ENCODE results near the gene NKD1. TPM values are rescaled to one million over a fixed set of nuclear protein-coding genes. Genes with fewer than 3 reads are reported as not detected.

NKD1 gene
- total and polyA plus RNA-seq, 4 donors = 2.3 to 14.1 (median 8.0) TPM

DNA sequence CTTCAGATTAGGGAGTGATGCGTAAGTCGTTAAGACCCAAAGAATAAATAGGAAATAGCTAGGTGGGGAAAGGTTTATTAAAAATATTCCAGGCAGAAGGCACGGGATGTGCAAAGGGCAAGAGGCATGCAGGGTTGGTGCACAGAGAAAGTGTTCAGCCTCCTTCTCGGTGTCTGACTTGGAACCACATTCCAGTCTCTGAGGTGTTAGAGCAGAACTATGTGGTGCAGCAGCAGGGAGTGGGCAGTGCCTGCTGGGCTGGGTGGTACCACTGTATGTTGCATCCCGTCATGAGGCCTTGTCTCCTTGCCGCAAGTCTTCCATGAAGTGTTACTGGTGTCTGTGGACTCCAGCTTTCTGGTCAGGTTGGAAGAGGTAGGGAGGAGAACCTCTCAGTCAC is 11.1 kb downstream of the NKD1 start:
- Histone ChIP-seq H3K9ac (ENCODE audit: insufficient read depth in 1 of 2, low read length in 2 of 2) (no peak overlapping the region), H3K36me3 (ENCODE audit: control insufficient read depth in 4 of 4, insufficient read depth in 4 of 4, low read length in 4 of 4) (peaks cover 0 to 50% (median 22%) of the 10 kb centered on the region in 4 donors), H3K27ac (ENCODE audit: low read depth in 1 of 2, low read length in 1 of 2) (no peak overlapping the region), H3K4me1 (ENCODE audit: control insufficient read depth in 5 of 5, insufficient read depth in 5 of 5, low read length in 5 of 5) (peaks cover 0 to 3% (median 0%) of the 10 kb centered on the region in 5 donors), H3K9me3 (ENCODE audit: control insufficient read depth in 4 of 4, insufficient read depth in 3 of 4, low read length in 3 of 4) (peaks cover 0 to 9% (median 2%) of the 10 kb centered on the region in 4 donors), H3K27me3 (ENCODE audit: control insufficient read depth in 3 of 3, insufficient read depth in 3 of 3, low read length in 2 of 3) (no peaks in the 10 kb centered on the region), H3K4me3 (no peak overlapping the region)
- TF ChIP-seq CTCF (IDR thresholded peaks at IDR 0.05; ENCODE audit: control extremely low read depth, extremely low read depth) = no peak
- DNase-seq (no peak), ATAC-seq (ENCODE audit: insufficient read depth, low FRiP score) (no peak)
- WGBS, 2 donors = 93 to 94% methylated on average over 6 of the region's 6 CpGs

DNA sequence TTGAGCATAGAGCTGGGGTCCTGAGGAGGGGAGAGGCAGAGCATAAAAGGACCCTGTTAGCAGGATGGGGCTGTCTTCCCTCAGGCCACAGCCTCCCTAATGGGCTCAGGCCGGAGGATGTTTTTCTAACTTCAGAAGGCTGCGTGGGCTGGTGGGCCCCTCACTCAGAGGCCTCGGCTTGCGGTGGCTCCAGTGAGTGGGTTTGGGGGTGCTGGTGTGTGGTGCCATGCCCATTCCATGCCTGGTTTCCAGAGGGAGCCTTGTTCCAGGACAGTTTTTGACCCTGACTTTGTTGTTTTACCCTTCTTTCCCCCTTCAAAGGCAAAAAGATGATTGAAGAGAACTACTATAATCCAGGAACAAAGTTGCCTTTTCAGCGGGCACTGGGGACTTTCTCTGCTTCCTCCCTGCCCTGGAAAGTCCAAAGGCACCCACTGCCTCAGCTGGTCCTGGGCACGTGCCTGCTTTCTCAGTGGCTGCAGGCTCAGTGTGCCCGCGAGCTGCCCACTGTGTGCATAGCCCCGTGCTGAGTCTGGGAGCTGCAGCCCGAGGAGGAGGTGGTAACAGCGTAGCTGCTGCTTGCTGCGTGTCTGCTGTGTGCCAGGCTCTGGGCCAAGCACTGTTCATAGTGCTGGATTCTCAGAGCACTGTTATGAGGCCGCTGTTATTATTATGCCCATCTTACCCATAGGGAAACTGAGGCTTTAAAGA is 11.8 kb downstream of the NKD1 start:
- WGBS, 2 donors = 92 to 93% methylated on average over 13 of the region's 13 CpGs

DNA sequence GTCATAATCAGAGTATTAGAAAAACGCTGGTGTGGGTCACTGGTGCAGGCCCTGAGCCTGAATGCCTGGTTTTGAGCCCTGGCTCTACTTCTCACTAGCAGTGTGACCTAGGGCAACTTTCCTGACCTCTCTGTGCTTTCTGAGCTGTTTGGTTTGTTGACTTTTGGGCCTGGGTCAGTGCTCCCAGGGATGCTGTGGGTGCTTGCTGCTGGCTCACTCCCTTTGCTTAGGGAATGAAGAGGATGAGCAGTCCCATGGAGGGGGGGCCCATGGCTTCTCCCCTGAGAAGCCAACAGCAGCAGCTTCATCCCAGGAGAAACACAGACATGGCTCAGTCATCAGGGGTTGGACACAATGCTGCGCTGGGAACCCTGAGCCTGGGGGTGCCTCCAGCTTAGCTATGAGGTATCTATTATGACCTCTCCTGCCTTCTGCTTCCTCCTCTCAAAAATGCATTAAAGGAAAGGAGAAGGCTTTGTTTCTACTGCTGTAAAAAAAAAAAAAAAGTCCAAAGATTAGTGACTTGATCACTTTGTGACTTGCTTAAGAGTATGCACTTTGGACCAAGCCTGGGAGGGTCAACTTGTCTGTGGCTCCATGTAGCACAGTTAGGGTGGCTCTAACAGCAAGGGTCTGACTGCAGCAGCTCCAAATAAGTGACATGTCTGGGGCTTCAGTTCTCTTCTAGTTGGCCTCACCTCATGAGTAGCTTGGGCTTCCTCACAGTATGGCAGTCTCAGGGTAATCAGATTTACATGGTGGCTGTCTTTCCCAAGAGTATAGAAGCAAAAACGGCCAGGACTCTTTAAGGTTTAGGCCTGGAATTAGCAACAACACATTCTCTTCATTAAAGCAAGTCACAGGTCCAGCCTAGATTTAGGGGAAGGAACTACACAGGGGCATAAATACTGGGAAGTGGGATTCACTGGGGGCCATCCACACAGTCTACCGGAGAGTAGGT is 13.0 kb downstream of the NKD1 start:
- no peak for ATAC-seq (ENCODE audit: insufficient read depth, low FRiP score)

More for the DNA sequence above, 11.8 kb downstream of the NKD1 start:
- no peak for ATAC-seq (ENCODE audit: insufficient read depth, low FRiP score)
- Histone ChIP-seq H3K4me3 (no peak overlapping the region), H3K36me3 (ENCODE audit: control insufficient read depth in 4 of 4, insufficient read depth in 4 of 4, low read length in 4 of 4) (peaks cover 0 to 48% (median 23%) of the 10 kb centered on the region in 4 donors), H3K27ac (ENCODE audit: low read depth in 1 of 2, low read length in 1 of 2) (no peak overlapping the region), H3K9me3 (ENCODE audit: control insufficient read depth in 4 of 4, insufficient read depth in 3 of 4, low read length in 3 of 4) (peaks cover 0 to 9% (median 2%) of the 10 kb centered on the region in 4 donors), H3K27me3 (ENCODE audit: control insufficient read depth in 3 of 3, insufficient read depth in 3 of 3, low read length in 2 of 3) (no peaks in the 10 kb centered on the region), H3K9ac (ENCODE audit: insufficient read depth in 1 of 2, low read length in 2 of 2) (no peak overlapping the region), H3K4me1 (ENCODE audit: control insufficient read depth in 5 of 5, insufficient read depth in 5 of 5, low read length in 5 of 5) (peaks cover 0 to 3% (median 0%) of the 10 kb centered on the region in 5 donors)
- no peak for TF ChIP-seq CTCF (IDR thresholded peaks at IDR 0.05; ENCODE audit: control extremely low read depth, extremely low read depth)
- no peak for DNase-seq

More for the DNA sequence above, 13.0 kb downstream of the NKD1 start:
- no peak for DNase-seq
- no peak for TF ChIP-seq CTCF (IDR thresholded peaks at IDR 0.05; ENCODE audit: control extremely low read depth, extremely low read depth)
- H3K4me1 ChIP-seq (ENCODE audit: control insufficient read depth in 5 of 5, insufficient read depth in 5 of 5, low read length in 5 of 5) = peaks cover 0 to 3% (median 0%) of the 10 kb centered on the region in 5 donors
- no peak overlapping the region for H3K4me3 ChIP-seq
- no peaks in the 10 kb centered on the region for H3K27me3 ChIP-seq (ENCODE audit: control insufficient read depth in 3 of 3, insufficient read depth in 3 of 3, low read length in 2 of 3)
- 88 to 95% methylated on average over 4 of the region's 4 CpGs for WGBS, 2 donors
- H3K9ac ChIP-seq (ENCODE audit: insufficient read depth in 1 of 2, low read length in 2 of 2) = no peak overlapping the region
- H3K27ac ChIP-seq (ENCODE audit: low read depth in 1 of 2, low read length in 1 of 2) = no peak overlapping the region
- peaks cover 0 to 9% (median 2%) of the 10 kb centered on the region in 4 donors for H3K9me3 ChIP-seq (ENCODE audit: control insufficient read depth in 4 of 4, insufficient read depth in 3 of 4, low read length in 3 of 4)
- H3K36me3 ChIP-seq (ENCODE audit: control insufficient read depth in 4 of 4, insufficient read depth in 4 of 4, low read length in 4 of 4) = peaks cover 0 to 44% (median 20%) of the 10 kb centered on the region in 4 donors

Data from lung (tissue), 12 donors.